Embryonic facial prominence (tissue), 1 donor: Measurements from ENCODE around the gene AGPAT3.
A peak's percentile ranks its signal among the peaks of the same experiment; 100 is the strongest.

Experiments
- DNase-seq: peaks from one replicate; pipeline ENCODE4 v3.0.0-alpha.2; 2016; ENCODE audit errors: extremely low spot score

The AGPAT3 gene

DNA sequence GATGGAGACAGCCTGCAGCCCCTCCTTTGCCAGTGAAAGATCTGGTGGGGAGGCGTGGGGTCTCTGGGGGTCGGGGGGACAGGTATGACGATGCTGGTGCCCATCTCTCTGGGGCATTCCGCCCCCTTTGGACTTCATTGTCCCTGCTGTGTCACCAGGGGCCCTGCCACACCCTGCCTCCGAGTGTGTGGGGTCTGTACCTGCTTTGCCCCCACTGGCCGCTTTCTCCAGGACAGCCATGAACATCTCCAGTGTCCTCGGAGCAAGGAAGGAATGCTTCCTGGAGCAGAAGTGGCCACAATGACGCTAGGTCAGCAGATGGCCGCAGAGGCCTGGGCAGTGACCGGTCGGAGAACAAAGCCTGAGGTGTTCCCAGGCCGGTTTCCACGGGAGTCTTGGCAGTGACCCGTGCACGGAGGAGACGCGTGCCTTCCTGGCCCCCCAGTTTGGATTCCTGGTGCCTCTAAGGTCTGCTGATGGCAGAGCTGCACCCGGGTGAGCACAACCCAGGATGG, 128.5 kb downstream of the AGPAT3 start:
- DNase-seq: no peak

DNA sequence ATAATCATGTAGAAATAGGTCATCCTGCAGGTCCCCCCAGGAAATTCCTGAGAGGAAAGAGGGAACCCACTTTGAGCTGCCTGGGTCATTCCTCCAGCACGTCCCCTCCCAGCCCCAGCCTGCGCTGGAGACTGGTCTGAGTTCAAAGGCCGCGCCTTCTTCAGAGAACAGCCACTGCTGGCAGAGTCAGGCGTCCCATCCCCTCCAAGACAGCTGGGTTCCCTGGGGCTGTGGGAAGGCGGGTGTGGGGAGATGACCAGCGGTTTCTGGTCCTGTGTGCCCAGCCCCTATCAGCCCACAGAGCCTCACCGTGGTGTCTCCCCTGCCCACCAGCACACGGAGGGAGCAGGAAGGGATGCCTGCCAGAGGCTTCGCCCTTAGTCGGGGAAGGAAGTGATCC, 129.1 kb downstream of the AGPAT3 start:
- DNase-seq: no peak

DNA sequence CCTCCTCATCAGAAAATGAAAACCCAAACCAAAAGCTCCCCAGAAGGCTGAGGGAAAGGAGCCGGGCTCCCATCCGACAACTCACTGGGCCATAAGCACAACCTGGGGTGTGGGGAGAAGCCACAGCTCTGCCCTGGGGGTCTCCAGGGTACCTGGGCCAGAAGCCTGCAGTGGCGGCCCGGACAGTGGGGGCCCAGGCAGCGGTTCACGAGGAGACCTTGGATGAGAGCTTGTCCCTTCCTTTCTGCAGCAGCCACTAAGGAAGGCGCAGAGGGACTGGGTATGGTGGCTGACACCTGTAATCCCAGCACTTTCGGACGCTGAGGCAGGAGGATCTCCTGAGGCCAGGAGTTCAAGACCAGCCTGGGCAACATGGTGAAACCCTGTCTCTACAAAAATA, 129.6 kb downstream of the AGPAT3 start:
- no peak for DNase-seq

DNA sequence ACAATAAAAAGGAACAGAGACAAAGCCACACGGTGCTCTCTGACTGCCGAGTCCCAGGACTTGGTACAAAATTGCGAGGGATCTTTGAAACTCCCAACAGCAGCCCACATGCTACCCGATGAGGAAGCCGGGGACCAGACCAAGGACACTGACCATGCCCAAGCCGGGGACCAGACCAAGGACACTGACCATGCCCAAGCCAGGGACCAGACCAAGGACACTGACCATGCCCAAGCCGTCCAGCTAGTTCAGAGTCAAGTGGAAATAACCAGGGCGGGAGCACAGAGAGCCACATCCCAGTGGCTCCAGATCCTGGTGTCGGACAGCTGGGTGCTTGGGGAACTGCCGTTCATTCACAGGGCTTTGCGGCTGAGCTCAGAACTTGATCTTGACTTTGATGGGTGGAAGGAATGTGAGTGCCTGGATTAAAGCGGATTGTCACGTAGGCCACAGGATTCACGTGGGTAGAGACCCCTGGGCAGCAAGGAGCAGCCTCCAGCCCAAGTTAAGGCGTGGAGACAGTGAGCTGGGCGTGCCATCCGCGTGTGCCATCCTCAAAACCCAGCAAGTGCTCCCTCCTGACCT, 130.6 kb downstream of the AGPAT3 start:
- no peak for DNase-seq

DNA sequence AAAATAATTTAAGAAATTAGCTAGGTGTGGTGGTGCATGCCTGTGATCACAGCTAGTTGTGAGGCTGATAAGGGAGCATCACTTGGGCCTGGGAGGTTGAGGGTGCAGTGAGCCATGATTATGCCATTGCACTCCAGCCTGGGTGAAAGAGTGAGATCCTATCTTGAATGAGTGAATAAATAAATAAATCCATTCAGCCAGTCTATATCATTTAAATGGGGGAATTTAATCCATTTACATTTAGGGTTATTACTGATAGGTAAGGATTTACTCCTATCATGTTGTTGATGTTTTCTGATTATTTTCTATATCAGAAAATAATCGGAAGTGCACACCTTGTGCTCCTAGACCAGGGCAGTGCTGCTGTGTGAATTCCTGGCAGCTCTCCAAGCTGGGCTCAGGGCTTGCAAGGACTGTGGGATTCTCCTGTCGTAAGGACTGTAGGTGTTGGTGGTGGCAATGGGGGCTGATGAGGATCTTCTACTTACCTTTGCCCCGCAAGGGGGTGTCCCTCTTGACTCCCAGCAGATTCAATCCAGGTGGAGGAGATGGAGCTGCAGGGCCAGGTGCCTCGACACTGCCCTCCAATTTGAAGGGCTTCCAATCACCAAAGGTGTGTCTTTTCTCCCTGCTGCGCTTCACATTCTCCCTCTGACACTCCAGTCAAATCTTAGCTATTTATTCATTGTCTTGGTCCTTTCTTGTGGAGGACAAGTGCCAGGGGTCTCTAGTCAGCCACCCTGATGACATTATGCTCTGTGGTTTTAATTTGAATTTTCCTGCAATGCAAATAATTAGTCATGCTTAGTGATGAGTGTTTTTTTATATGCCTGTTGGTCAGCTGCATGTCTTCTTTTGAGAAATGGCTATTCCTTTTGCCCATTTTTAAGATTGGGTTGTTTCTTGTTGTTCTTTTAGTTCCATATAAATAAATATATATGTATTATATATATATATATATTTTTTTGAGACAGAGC, 133.0 kb downstream of the AGPAT3 start:
- no peak for DNase-seq

DNA sequence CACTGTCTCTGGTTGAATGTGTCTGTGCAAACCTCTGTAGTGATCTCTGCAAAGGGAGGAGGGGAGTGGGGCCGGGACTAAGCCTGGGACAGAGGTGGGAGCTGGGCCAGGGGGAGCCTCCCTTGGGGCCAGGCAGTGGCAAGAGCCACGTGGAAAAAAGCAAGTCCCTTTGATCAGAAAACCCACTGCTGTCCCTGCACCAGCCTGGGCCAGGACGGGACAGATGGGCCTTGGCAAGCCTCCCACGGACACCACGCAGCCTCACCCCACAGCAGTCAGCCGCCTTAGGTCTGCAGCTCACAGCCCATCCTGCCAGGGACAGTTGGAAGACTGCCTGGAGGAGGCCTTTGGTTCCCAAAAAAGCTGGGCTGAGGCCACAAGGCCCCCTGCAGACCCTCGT, 135.3 kb downstream of the AGPAT3 start:
- no peak for DNase-seq

DNA sequence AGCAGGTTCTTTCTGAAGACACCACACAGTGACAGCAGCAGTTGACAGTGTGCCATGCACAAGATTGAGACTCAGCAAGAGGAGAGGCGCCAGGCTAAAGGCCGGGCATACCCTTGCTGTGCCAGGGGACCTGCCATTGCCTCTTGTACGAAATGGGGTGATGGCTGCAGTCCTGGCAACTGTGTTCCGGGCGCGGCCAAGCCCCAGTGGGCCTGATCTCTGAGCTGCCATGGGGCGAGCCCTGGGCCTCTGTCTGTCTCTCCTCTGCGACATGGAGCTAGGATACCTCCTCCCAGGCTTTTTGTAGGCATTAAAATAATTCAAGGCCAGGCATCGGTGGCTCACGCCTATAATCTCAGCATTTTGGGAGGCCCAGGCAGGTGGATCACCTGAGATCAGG, 137.5 kb downstream of the AGPAT3 start:
- DNase-seq: no peak

DNA sequence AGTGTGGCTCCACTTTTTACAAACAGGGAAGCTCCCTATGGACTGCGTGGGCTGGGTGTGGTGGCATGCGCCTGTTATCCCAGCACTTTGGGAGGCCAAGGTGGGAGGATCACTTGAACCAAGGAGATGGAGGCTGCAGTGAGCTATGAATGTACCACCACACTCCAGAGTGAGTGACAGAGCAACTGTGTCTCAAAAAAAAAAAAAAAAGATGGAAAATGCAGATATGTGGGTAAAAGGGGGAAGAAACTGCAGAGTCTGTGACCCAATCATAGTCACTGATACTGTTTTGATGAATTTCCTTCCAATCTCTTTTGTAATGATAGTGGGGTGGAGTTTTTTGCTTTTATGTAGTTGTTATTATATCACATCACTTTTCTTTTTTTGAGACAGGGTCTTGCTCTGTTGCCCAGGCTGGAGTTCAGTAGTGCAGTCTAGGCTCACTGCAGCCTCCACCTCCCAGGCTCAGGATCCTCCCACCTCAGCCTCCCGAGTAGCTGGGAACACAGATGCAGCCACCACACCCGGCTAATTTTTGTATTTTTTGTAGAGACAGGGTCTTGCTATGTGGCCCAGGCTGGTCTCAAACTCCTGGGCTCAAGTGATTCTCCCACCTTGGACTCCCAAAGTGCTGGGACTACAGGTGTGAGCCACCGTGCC, 138.4 kb downstream of the AGPAT3 start:
- no peak for DNase-seq

DNA sequence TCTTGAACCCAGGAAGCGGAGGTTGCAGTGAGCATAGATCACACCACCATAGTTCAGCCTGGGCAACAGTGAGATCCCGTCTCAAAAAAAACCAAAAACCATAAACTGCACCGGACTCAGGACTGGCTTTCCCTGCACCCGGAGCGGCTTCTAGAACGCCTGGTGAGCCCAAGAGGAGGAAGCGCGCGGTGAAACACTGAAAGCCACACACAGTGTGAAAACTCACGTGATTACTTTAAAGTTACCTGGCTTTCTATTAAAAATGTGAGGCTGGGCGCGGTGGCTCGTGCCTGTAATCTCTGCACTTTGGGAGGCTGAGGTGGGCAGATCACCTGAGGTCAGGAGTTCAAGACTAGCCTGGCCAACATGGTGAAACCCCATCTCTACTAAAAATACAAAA, 140.0 kb downstream of the AGPAT3 start:
- DNase-seq: no peak

DNA sequence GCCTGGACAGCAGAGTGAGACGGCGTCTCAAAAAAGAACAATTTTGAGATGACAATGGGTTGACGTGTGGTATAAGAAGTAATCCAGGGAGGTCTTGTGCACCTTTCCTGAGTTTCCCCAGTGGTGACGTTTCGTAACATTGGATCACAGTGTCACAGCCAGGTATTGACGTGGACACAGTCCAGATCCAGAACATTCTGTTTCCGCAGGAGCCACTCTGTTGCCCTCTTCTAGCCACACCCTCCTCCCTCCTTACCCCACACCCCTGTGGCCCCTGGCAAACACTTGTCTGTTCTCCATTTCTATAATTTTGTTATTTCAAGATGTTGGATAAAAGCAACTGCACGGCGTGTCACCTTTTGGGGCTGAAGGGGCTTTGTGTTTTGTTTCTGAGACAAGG, 140.6 kb downstream of the AGPAT3 start:
- no peak for DNase-seq

DNA sequence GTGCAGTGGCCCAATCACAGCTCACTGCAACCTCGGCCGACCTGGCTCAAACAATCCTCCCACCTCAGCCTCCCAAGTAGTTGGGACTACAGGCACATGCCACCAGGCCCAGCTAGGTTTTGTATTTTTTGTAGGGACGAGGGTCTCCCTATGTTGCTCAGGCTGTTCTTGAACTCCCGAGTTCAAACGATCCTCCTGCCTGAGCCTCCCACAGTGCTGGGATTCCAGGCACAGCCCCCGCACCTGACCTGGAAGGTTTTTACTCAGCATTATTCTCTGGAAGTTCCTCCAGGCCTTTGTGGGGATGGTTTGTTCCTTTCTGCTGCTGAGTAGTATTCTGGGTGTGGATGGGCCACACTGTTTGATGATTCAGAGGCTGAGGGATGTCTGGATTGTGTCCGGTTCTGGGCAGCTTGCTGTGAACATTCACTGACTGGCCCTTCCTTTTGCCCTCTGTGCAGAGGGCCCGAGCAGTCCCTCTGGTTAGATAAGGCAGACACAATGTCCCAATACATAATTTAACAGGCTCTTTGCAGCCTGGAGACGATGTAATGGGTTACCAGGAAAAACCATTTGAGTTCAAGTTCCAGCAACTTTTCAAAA, 141.1 kb downstream of the AGPAT3 start:
- no peak for DNase-seq

DNA sequence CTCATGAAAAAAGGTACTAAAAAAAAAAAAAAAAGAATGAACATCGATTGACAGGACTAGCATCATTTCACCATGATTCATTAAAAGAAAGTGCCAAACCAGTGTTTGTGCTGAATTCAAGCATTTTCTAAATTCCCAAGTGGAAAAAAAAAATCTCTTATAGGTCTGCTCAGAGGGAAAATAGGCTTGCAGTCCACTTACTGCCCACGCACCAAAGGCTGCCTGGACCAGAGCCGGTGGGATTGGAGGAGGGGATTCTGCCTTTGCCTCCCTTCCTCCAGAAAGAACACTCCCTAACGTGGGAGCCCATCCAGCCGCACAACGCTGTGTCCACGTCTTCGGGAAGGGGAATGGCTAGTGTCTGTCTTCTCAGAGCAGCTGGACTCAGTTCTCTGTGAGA, 141.6 kb downstream of the AGPAT3 start:
- no peak for DNase-seq

DNA sequence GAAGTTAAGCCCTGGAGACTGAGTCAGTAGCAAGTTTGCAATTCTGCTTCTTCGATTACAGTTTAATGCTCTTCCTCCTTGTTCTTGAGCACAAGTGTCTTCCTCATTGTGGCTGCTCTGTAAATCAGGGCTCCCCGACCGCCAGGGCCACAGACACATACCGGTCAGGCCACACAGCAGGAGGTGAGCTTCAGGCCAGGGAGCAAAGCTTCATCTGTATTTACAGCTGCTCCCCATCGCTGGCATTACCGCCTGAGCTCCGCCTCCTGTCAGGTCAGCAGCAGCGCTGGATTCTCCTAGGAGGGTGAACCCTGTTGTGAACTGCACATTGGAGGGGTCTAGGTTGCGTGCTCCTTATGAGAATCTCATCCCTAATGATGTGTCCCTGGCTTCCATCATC, 145.4 kb downstream of the AGPAT3 start:
- DNase-seq: no peak

DNA sequence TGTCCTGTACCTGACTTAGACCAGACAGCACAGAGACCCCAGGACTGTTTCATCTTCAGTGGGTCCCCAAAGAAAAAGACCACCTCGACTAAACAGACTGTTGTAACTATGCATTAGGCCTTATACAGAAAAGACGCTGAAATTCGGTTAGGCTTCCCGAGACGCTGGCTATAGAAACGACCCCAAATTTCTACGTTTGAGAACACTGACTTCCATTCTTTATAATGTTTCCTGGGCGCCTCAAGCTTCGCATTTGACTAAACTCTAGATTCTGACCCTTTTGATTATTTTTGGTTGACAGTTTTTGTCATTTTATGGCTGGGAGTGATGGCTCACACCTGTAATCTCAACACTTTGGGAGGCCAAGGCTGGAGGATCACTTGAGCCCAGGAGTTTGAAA, 146.1 kb downstream of the AGPAT3 start:
- no peak for DNase-seq

DNA sequence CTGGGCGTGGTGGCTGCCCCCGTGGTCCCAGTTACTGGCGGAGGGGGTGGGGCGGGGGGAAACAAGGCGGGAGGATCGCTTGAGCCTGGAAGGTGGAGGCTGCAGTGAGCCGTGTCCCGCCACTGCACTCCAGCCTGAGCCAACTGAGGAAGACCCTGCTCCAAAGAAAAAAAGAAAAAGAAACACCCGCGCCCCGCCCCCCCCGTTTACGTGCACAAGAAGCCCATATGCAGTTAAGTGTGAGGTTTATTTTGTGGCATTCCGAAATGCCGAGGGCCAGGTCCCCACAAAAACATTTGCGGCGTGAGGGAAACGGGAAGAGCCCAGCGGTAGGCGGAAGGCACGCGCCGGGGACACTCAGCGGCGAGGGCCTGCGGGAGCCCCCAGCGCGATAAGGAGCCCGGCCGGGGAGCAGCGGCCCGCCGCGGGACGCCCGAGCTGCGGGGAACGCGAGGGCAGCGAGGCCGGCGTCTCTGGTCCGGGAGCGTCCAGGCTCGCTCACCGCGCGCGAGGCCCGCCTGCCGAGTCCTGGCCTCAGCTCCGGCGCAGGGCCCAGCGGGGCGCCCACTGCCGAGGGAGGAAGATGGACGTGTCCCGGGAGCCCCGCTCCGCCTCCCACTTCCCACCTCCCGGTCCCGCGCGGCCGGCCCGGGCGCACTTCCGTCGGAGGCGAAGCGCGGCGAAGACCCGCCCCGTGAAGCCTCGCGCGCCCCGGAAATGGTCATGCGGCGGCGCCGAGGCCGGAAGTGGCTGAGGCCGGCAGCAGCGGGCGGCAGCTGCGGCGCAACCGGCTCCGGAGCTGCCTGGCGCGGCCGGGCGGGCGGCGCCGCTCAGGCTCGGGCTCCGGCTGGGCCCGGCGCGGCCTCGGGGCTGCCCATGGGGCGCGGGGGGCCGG, 146.8 kb downstream of the AGPAT3 start, which contains the start of gene TRAPPC10:
Gene TRAPPC10, plus strand, starts transcription at position 731 of the 895 bp plus-strand sequence. CDS start 185 bp downstream, outside the sequence.
- DNase-seq: peak; percentile 64

DNA sequence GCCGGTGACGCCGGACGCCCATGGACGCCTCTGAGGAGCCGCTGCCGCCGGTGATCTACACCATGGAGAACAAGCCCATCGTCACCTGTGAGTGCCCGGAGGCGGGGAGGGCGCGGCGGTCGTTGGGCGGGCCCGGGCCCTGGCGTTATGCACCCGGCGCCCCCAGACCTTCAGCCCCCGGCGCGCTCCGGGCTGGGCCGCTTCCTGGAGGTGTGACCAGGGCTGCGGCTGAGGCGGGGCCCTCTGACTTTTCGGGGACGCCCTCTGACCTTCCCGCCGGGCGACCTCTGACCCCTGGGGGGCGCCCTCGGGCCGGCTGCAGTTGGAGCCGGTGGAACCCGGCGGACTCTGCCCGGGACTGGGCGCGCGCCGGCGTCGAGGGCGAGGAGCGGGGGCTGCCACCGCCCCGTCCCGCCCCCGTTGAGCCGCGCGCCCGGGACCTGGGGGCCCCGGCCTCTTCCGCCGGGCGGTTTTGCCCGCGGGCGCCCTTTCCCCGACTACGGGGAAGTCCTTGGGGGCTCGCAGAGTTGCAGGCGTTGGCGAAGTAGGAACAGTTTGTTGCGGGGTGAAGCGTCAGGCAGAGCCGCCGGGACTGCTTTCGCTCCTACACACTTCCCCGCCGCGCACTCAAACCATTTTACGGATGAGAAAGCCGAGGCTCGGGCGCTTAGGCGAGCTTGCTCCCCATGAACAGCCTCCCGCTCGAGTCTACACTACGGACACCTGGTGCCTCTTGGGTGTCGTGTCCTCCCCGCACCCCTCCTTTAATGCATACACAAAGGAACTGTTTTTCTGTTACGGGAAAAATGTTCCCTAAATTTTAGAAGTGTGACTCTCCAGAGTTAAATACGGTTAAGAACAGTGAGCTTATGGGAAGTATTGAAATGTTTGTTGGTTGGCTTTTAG, 147.7 kb downstream of the AGPAT3 start:
- no peak for DNase-seq

DNA sequence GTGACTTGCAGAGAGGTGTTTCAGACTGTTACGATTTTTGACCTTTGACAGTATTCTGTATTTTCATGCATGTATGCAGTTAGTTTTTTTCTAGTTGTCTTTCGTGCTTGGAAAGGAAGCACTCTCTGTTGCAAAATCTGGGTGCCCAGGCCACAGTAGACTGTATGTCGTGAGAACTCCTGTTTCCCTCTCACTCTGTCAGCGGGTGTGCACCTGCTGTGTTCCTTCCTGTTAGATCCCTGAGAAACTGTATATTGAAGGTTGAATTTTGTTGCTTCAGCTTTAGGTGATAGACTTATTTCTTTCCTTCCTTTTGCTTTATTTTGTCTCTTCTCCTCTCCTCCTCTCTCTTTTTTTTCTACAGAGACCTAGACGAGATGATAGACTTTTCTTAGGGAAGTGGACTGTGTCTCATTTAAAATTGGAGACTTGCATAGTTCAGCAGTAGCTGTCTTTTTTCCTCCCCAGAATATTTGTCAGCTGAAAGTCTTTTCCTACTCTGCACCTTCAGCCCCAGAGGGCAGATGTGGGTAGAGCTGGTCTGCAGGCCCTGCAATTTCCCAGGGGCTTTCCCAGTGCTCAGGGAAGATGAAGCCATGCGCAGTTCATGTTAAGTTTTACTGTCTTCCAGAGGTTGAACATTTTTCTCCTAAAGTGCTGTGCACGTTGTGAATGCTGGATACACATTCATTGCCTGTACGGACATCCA, 148.5 kb downstream of the AGPAT3 start:
- no peak for DNase-seq

DNA sequence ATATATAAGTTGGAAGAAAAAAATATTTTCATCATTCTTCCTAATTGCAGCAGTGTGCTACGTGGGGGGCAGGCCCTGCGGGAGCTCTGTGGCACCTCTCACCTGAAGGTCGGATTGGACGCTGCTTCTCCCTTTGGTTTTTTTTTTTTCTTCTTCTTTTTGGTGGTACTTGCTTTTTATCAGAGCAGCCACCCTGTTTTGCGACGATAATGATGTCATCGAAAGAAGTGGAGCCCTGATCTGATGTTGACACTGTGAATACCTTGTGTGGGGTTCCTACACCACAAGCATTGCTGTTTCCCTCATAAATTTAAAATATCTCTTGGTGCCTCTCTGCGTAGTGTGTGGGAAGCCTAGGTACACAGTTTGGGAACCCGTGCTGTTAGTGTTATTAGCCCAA, 152.6 kb downstream of the AGPAT3 start:
- DNase-seq: no peak

DNA sequence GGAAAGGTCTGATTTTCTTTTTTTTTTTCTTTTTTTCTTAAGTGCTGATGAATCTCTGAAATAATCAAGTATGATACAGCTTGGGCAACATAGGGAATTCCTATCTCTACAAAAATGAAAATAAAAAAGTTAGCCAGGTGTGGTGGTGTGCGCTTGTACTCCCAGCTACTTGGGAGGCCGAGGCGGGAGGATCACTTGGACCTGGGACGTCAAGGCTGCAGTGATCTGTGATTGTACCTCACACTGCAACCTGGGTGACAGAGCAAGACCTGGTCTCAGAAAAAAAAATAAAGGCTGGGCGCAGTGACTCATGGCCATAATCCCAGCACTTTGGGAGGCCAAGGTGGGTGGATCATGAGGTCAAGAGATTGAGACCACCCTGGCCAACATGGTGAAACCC, 153.1 kb downstream of the AGPAT3 start:
- DNase-seq: no peak
